GM21576 (cell line): ENCODE data around the gene IGF2R.
A peak's percentile ranks its signal among the peaks of the same experiment; 100 is the strongest.

Source experiments
- ATAC-seq: cut with Tn5 transposase; IDR thresholded peaks from one replicate; pipeline ENCODE4 v1.9.1; 2021; ENCODE audit warnings: mild to moderate bottlenecking, moderate library complexity; ENCODE audit not compliant: unreplicated experiment

Gene IGF2R

GRCh38 chr6:159972506-159973268 is 3.8 kb downstream of the IGF2R start:
- ATAC-seq: no peak

GRCh38 chr6:159973406-159973805 is 4.5 kb downstream of the IGF2R start:
- ATAC-seq: no peak

- ATAC-seq: peak; percentile 40
Observed at GRCh38 chr6:159973951-159974350, 5.1 kb downstream of the IGF2R start.

DNA sequence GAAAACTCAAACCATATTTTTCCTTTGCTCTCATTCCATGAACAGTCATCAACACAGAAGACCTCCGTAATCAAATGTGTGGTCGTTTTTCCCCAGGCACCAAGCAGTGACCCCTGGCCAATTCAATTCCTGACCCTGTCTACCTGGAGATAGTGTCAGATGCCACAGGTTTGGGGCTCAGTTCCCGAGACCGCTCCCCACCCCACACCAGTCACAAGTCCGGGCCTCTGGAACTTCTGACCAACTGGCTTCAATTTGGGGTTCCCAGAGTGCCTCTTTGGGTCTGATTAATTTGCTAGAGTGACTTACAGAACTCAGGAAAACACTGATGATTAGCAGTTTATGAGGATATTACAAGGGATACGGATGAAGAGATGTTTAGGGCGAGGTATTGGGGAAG is 6.0 kb downstream of the IGF2R start:
- ATAC-seq: no peak

GRCh38 chr6:159976686-159977254 is 7.9 kb downstream of the IGF2R start:
- no peak for ATAC-seq

GRCh38 chr6:159977255-159977903 is 8.5 kb downstream of the IGF2R start:
- no peak for ATAC-seq

DNA sequence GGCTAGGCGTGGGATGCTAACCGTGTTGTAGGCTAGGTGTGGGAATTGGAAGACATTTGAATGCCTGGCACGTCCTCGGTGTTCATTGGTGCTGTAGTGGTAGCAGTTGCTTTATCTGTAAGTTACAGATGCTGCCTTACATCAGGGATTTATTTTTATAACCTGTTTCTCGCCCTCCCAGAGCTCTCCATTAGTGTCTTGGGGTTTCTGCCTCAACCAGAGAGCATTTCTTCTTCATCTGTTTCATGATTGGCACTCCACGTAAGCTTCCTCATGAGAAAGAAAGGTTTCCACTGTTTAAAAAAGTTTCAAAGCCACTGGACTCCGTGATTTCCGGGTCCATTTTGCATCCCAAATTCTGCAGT is 9.0 kb downstream of the IGF2R start:
- no peak for ATAC-seq

DNA sequence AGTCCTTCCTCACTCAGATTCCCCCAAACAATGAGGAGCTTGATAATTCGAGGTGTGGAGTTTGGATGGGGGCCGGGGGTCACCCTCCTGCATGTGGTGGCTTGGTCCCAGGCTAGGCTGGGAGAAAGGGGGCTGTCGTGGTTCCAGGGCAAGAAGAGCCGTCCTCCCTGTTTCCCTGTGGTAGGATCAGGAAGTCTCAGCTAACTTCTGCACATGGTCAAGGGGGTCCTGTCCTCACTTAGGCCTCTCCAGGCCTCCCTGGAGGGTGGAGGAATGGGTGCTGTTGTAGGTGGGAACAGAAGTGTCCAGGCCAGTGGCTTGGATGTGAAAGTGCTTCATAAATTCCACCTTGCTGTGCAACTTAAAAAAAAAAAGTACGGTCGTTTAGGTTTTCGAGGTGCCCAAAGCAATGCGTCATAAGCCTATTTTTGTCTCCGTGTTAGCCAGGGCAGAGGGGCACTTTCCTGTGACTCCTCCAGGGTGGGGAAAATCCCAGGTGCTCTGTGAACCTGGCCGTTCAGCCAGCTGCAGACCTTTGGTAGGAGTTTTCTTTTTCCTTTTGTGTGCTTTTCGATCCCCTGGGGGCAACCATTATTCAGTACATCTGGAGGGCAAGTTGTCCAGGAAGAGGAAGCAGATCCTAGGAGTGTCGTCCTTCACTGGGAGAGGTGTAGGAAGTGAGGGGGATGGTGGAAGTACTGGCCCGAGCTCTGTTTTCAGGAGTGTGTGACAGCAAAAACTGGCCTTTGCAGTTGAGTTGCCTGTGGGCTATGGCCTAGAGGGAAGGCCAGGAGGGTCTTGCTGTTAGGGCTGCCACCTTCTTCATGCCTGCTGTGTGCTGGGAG is 9.6 kb downstream of the IGF2R start:
- peak; percentile 28 for ATAC-seq

- ATAC-seq: peak; percentile 59
Observed at GRCh38 chr6:159979136-159979874, 10.4 kb downstream of the IGF2R start.

DNA sequence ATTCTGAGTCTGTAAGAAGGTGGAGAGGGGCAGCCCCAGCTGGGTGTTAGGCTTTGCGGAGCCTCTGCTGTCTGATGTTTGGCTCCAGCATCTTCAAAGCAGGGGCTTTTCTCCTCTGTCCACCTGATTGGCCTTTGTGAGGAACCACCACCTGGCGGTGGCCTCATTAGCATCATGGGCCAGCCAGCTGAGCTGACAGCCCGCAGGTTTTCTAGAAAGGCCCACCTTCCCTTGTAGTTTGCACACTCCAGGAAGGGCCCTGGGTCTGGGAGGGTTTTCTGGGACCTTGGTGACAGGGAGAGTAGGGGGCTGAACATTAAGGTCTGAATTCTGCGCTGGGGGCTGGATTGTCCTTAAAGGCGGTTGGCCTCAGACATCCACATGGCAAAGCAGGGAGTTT is 11.6 kb downstream of the IGF2R start:
- no peak for ATAC-seq

- ATAC-seq: no peak
Observed at GRCh38 chr6:159981071-159981402, 12.2 kb downstream of the IGF2R start.

DNA sequence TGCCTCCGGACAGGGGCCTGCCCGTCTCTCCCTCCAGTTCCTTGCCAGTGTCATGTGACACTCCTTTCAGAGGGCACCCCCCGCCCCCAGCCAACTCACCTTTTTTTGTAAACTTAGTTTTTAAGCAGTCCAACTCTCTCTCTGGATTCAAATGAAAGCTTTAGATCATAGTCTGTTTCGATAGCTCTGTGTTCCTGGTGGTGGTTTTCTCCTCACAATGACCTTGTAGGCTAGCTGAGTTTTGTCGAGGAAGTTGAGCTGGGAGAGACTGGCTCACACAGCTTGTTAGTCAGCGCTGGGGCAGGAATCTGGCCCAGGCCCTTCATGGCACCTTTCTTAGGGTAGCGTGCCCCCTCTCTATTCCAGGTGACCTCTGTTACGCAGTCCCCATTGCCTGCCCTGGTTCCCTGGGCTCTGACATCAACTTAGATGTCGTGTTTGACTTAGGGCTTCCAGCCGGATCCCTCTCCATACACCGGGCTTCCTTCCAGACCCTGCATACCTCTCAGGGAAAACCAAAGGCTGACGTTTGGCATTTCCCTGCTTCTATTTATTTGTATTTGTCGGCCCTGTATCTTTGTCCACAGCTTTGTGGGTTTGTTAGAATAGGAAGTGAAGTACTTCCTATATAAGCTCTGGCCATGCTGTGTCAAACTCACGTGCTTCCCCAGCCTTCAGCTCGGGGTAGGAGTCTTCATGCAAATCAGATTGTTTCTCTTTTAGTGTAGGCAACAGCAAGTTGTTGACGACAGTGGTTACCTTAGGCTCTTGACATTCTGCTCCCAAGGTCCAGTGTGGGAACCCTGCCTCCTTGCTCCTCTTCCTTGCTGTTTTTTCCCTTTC is 12.7 kb downstream of the IGF2R start:
- ATAC-seq: peak; percentile 65

DNA sequence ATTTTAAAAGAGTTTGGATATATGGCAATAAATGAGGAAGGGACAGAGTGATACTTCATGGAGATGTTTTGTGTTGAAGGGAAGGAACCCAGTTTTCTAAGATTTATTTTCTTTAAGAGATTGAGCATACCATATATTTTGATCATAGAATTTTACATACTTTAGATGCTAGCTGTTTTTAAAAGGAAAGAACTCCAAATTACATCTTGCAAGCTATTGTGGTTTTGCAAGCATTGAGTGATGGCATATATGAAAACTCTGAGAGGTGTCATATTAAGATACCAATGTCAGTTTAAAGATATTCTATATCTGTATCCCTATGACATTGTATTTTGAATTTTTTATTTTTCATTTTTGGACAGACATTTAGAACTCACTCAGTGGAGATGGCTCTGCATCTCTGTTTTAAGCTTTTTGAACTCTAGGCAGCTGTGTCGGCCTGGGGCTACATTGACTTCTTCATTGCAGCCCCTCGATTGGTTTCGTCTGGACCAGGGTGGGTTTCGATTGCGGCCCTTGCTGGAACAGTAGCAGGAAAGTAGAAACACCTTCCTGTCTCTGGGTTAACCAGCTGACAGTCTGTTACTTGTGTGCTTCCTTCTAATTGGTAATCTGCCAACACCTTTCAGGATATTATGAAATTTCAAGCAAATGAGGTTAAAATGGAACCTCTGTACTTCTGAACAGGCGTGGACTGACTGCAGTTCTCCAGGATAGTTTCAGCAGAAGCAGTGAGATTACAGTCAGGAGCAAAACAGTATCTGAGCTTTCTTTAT is 14.0 kb downstream of the IGF2R start:
- no peak for ATAC-seq

DNA sequence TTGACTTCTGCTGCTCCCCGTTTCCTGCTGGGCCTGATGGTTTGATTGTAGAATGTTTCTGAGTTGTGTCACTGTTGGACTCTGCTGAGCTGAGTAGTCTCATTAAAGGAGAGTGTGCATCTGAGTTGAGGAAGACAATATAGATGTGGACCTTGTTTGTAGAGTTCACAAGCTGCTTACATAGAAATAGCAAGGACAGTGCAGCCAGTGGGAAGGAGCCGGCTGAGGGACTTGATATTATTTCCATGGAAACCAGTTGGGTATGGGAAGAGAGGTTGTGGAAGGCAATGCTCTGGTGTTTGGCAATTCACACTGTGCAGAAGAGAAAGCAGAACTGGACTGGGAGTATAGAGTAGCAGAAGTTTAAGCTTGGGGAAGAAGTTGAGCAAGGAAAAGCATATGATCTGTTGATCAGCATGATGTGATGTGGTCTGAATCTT is 14.8 kb downstream of the IGF2R start:
- no peak for ATAC-seq

DNA sequence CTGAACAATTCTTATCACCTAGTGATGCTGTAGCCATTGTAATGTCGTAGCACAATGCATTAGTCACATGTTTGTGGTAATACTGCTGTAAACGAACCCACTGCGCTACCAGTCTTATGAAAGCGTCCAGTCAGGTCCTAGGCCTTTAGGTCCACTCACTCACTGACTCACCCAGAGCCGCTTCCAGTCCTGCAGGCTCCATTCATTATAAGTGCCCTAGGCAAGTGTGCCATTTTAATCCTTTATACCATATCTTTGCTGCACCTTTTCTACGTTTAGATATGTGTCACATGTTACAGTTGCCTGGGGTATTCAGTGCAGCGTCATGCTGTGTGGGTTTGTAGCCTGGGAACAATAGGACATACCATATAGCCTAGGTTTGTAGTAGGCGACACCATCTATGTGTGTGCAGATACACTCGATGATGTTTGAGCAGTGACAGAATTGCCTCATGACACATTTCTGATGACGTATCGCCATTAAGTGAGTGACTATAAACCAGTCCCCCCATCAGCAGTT is 15.4 kb downstream of the IGF2R start:
- no peak for ATAC-seq

DNA sequence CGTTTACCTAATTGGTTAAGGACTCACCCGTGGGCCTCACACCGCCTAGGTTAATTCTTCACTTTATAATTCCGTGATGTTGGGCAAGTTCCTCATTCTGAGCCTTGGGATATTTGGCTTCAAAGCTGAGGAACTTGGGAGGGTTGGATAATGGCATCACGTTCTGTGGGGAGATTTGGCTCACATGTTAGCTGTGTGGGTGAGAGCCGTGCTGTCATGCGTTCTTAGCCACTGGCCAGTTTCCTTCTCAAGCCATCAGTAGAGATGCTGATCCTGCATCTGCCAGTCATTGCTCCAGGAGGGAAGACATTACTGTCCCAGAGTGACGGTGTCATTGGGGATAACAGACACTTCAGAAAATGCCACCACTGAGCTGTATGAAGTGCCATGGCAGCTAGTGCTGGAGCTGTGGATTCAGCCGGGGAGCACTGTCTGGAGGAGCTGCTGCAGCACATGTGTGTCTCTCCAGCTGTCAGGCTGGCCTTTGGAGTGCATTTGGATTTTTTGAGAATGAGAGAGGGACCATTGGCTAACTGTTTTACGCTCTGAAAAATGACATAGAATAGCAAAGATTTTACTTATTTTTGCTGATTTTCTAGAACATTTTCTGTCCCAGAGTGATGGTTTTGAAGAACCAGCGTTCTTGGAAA is 16.5 kb downstream of the IGF2R start:
- no peak for ATAC-seq

GRCh38 chr6:159988983-159989454 is 20.1 kb downstream of the IGF2R start:
- ATAC-seq: no peak
